NCI-H526 treated with DMSO at 0.1 percent for 48 hours (cell line): ENCODE results near the gene RMRP.

Source experiments
- DNase-seq: peaks from one replicate; lab custom pipeline; 2025; lab: John Stamatoyannopoulos, UW

RMRP gene

GRCh38 chr9:35609820-35610163 lies 48.0 kb downstream of the RMRP start:
- no peak for DNase-seq

- DNase-seq = no peak
These were observed 48.6 kb downstream of the RMRP start for GRCh38 chr9:35609001-35609819.

DNA sequence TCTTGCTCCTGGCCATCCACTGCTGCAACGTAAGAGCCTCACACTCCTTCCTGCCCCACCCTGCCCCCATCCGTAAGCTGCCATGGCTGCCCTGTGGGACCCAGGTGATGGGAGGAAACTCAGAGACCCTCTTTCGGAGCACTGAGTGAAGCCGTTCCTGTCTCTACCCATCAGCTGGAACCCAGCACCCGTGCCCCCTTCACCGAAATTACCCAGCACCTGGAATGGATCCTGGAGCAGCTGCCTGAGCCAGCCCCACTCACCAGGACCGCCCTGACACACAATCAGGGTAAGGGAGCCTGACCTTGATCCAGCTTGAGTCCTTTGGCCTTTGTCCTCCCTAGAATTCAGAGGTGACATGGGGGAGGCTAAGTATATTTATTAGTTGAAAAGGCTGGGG lies 49.6 kb downstream of the RMRP start:
- no peak for DNase-seq
